Caco-2 (cell line): ENCODE data around the gene SUSD1. TPM values are rescaled to one million over a fixed set of nuclear protein-coding genes. Genes with fewer than 3 reads are reported as not detected.

ENCODE experiments used
- BruUV-seq: library from RNA; stranded (reverse); fragments of 400-500 nt; replicated peaks from 2 replicates; lab custom pipeline; 2021; lab: Mats Ljungman, UMichigan
- CTCF ChIA-PET: fragments of 300-600 bp; sonication (Branson Sonifier 250); formaldehyde crosslinking; loops from one replicate; lab custom pipeline; 2022; ENCODE audit warnings: antibody characterized with exemption; lab: Charles Lee
- POLR2A ChIA-PET: fragments of 300-600 bp; sonication (Branson Sonifier 250); formaldehyde crosslinking; loops from one replicate; lab custom pipeline; 2022; ENCODE audit warnings: antibody characterized with exemption; lab: Charles Lee
- DNase-seq, 2 experiments: peaks; one replicate each; pipeline versions ENCODE4 v3.0.0 to v3.0.0-alpha.2; 2020 to 2022
- H3K27me3 ChIP-seq: replicated peaks from 2 replicates; pipeline ENCODE4 v1.6.0; 2011; ENCODE audit warnings: low read length; ENCODE audit not compliant: control insufficient read depth, insufficient read depth
- H3K36me3 ChIP-seq: 2 replicates; pipeline ENCODE4 v1.5.1; 2011; ENCODE audit warnings: low read length; ENCODE audit not compliant: control insufficient read depth, insufficient read depth
- H3K4me1 ChIP-seq: fragments of 250-450 bp; sonication (Bioruptor Pico); 2 replicates; pipeline ENCODE4 v1.5.1; 2020; ENCODE audit warnings: mild to moderate bottlenecking
- H3K4me3 ChIP-seq: 2 replicates; pipeline ENCODE4 v1.5.1; 2011; ENCODE audit warnings: low read depth, mild to moderate bottlenecking, control low read depth, low read length
- H3K9me3 ChIP-seq: fragments of 250-450 bp; sonication (Bioruptor Pico); 2 replicates; pipeline ENCODE4 v1.5.1; 2020; ENCODE audit warnings: mild to moderate bottlenecking, moderate library complexity
- H3K27ac Mint-ChIP-seq: one replicate; pipeline ENCODE4 v1.8.0; 2022; ENCODE audit warnings: mixed read lengths; ENCODE audit not compliant: unreplicated experiment
- H3K27me3 Mint-ChIP-seq: one replicate; pipeline ENCODE4 v1.8.0; 2022; ENCODE audit warnings: mixed read lengths; ENCODE audit not compliant: insufficient read depth, unreplicated experiment
- H3K36me3 Mint-ChIP-seq: one replicate; pipeline ENCODE4 v1.8.0; 2022; ENCODE audit warnings: mild to moderate bottlenecking, mixed read lengths; ENCODE audit not compliant: insufficient read depth, unreplicated experiment
- H3K4me1 Mint-ChIP-seq: one replicate; pipeline ENCODE4 v1.8.0; 2022; ENCODE audit warnings: low read depth, mixed read lengths; ENCODE audit not compliant: unreplicated experiment
- H3K4me3 Mint-ChIP-seq: one replicate; pipeline ENCODE4 v1.8.0; 2022; ENCODE audit warnings: mild to moderate bottlenecking, moderate library complexity, mixed read lengths; ENCODE audit not compliant: unreplicated experiment
- H3K9me3 Mint-ChIP-seq: one replicate; pipeline ENCODE4 v1.8.0; 2022; ENCODE audit warnings: mixed read lengths; ENCODE audit not compliant: unreplicated experiment
- CTCF ChIP-seq, 2 experiments: fragments of 200-600 bp in 1 of 2; IDR thresholded peaks; 1 replicate in 1 of 2; 2 replicates in 1 of 2; pipeline versions ENCODE4 v1.5.1 to v1.8.0; 2011 to 2022; ENCODE audit warnings: antibody characterized with exemption in 1 of 2, control low read depth in 1 of 2, inconsistent platforms in 1 of 2, low read depth in 1 of 2, low read length in 1 of 2, mild to moderate bottlenecking in 1 of 2, moderate library complexity in 1 of 2; ENCODE audit not compliant: insufficient read depth in 1 of 2, severe bottlenecking in 1 of 2, unreplicated experiment in 1 of 2
- intact Hi-C: fragments of 100-400 bp; cut with micrococcal nuclease; formaldehyde crosslinking; loops from one replicate; pipeline ENCODE4 v1.10.0; 2022; ENCODE audit not compliant: unreplicated experiment
- total RNA-seq: library from RNA; stranded (reverse); gene quantifications from 2 replicates; pipeline ENCODE4 v1.2.3, GENCODE V29; 2022

SUSD1 gene
- total RNA-seq, 1 experiment from 2014 or later, result 53.4 TPM

- no peak overlapping the region for H3K4me3 ChIP-seq
- H3K27me3 Mint-ChIP-seq, result no peaks in the 10 kb centered on the region
- H3K27me3 ChIP-seq, result no peaks in the 10 kb centered on the region
- no peaks in the 10 kb centered on the region for H3K9me3 ChIP-seq
- no peak for DNase-seq
- peaks cover 56% of the 10 kb centered on the region for H3K36me3 Mint-ChIP-seq
- H3K27ac Mint-ChIP-seq, result no peak overlapping the region
- CTCF ChIA-PET, result no interaction called here
- no TSS peak for BruUV-seq
- TF ChIP-seq CTCF (IDR thresholded peaks at IDR 0.05; ENCODE audit: insufficient read depth in 1 of 2, low read depth in 1 of 2, low read length in 1 of 2, severe bottlenecking in 1 of 2, unreplicated experiment in 1 of 2), result no peak
- H3K4me3 Mint-ChIP-seq, result no peak overlapping the region
- POLR2A ChIA-PET, result no interaction called here
- H3K4me1 ChIP-seq, result peaks cover 6% of the 10 kb centered on the region; the same call in 1 of the 2 replicates
- intact Hi-C loops, result no loop called here
- H3K4me1 Mint-ChIP-seq, result peaks cover 18% of the 10 kb centered on the region
- H3K36me3 ChIP-seq, result no peaks in the 10 kb centered on the region
- H3K9me3 Mint-ChIP-seq, result peaks cover 21% of the 10 kb centered on the region
Observed at GRCh38 chr9:112104901-112105300, 70.2 kb downstream of the SUSD1 start.

GRCh38 chr9:112104401-112104800 lies 70.7 kb downstream of the SUSD1 start:
- Mint-ChIP-seq H3K27me3 (no peaks in the 10 kb centered on the region), H3K9me3 (peaks cover 21% of the 10 kb centered on the region), H3K4me3 (no peak overlapping the region), H3K4me1 (peaks cover 18% of the 10 kb centered on the region), H3K36me3 (peaks cover 52% of the 10 kb centered on the region), H3K27ac (no peak overlapping the region)
- intact Hi-C loops, result no loop called here
- Histone ChIP-seq H3K9me3 (no peaks in the 10 kb centered on the region), H3K4me1 (0 out of 2 replicates have a peak, but pooled peaks cover 1% of the 10 kb centered on the region), H3K36me3 (no peaks in the 10 kb centered on the region), H3K27me3 (no peaks in the 10 kb centered on the region), H3K4me3 (no peak overlapping the region)
- CTCF ChIA-PET, result no interaction called here
- DNase-seq, result no peak
- no peak for TF ChIP-seq CTCF (IDR thresholded peaks at IDR 0.05; ENCODE audit: insufficient read depth in 1 of 2, low read depth in 1 of 2, low read length in 1 of 2, severe bottlenecking in 1 of 2, unreplicated experiment in 1 of 2)
- POLR2A ChIA-PET, result no interaction called here
- BruUV-seq, result no TSS peak

GRCh38 chr9:112103405-112103804 lies 71.7 kb downstream of the SUSD1 start:
- POLR2A ChIA-PET, result interaction anchor here (0.6 kb wide), 1 partner anchor 27 kb away, joined by 3 read pairs; no protein-coding TSS in a partner anchor
- intact Hi-C loops, result no loop called here
- no peak for DNase-seq
- Mint-ChIP-seq H3K27me3 (no peaks in the 10 kb centered on the region), H3K27ac (no peak overlapping the region), H3K36me3 (peaks cover 49% of the 10 kb centered on the region), H3K4me1 (peaks cover 18% of the 10 kb centered on the region), H3K4me3 (no peak overlapping the region), H3K9me3 (peaks cover 21% of the 10 kb centered on the region)
- no peak overlapping the region for H3K4me3 ChIP-seq
- H3K36me3 ChIP-seq, result no peaks in the 10 kb centered on the region; the same call in 1 of the 2 replicates
- BruUV-seq, result no TSS peak
- H3K4me1 ChIP-seq, result no peaks in the 10 kb centered on the region
- H3K27me3 ChIP-seq, result no peaks in the 10 kb centered on the region
- H3K9me3 ChIP-seq, result no peaks in the 10 kb centered on the region
- TF ChIP-seq CTCF (IDR thresholded peaks at IDR 0.05; ENCODE audit: insufficient read depth in 1 of 2, low read depth in 1 of 2, low read length in 1 of 2, severe bottlenecking in 1 of 2, unreplicated experiment in 1 of 2), result no peak
- CTCF ChIA-PET, result interaction anchor here (0.9 kb wide), 1 partner anchor 9 kb away, joined by 3 read pairs; no protein-coding TSS in a partner anchor
